GM12801 (cell line): Measurements from ENCODE around the gene IL4I1.

Experiments
- TF ChIP-seq, protein P1 (sequence below): IDR thresholded peaks from one replicate; pipeline ENCODE4 v1.5.1; 2011; ENCODE audit warnings: control low read depth; ENCODE audit not compliant: insufficient read length; ENCODE audit errors: extremely low read depth

IL4I1 gene

DNA sequence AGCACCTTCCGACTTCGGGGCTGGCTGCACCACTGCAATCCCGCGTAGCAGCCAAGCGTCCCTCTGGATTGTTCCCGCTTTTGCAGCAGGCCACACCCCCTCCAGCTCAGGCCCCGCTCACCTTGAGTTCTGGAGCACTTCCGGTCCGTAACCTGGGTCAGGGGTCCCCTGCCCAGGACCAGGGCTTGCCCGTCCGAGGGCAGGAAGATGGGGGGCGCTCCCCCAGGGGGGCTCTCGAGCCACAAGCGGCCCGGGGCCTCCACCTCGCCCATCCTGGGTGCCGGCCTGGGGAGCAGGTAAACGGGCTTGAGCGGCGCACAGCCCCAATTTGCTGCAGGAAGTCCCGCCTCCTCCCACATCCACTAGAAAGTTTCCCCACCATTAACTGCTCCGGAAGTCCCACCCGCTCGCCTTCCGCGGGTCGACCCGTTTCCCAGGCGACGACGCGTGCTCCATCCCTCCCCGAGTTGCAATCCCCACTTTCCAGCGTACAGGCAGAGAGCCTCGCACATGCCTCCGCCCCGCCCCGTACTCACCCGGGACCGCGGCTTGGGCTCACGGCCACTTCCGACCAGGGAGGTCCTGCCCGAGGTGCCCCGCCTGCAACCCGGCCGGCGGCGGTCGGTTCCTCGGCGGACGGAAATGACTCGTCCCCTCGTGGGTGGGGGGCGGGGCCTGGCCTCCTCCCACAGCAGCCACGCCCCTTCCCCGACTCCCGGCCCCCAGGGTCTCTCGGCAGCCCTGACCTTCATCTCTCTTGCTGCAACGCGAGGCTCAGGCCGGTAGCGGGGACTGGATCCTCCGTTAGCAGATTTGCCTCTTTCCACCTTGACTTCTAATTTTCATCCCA, 29.5 kb downstream of the IL4I1 start, which contains the start of gene PNKP:
TSS of gene PNKP (minus strand) at position 644 of the 850 bp plus-strand sequence. CDS start at position 272, 372 bp downstream.
- TF ChIP-seq, protein P1, sequence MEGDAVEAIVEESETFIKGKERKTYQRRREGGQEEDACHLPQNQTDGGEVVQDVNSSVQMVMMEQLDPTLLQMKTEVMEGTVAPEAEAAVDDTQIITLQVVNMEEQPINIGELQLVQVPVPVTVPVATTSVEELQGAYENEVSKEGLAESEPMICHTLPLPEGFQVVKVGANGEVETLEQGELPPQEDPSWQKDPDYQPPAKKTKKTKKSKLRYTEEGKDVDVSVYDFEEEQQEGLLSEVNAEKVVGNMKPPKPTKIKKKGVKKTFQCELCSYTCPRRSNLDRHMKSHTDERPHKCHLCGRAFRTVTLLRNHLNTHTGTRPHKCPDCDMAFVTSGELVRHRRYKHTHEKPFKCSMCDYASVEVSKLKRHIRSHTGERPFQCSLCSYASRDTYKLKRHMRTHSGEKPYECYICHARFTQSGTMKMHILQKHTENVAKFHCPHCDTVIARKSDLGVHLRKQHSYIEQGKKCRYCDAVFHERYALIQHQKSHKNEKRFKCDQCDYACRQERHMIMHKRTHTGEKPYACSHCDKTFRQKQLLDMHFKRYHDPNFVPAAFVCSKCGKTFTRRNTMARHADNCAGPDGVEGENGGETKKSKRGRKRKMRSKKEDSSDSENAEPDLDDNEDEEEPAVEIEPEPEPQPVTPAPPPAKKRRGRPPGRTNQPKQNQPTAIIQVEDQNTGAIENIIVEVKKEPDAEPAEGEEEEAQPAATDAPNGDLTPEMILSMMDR = no peak

DNA sequence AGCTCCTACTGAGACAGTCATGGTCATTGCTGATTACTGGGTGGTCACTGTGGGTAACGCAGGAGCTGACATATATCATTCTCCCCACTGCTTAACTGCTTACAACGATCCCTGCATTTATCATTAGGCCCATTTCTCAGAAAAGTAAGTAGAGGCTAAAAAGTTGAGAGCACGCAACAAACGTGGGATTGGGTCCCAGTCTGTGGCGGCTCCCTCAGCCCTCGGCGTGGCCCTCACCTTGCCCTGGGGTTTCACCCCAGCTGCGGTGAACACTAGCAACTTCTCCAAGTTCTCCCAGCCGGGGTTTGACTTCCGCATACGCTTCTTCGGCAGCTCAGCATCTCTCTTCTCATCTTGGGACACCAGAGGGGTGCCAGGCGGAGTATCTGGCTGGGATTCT, 31.8 kb downstream of the IL4I1 start:
- TF ChIP-seq, protein P1 = no peak

DNA sequence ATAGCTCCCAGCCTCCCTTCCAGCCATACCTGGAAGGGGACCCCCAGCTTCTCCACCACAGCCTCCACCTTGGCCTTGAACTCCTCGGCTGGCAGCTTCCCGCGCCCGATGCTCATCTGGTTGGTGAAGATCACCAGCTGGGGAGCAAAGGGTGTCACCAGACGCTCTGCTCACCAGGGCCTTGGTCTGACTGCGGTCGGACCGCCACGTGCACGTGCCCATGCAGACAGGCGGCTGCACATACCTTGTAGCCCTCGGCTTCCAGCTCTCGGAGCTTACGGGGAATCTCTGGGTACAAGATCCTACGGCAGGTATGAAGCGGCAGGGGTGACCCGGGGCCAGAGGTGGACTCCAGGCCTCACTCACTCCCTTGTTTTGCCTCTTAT, 32.8 kb downstream of the IL4I1 start:
- TF ChIP-seq, protein P1 = no peak

DNA sequence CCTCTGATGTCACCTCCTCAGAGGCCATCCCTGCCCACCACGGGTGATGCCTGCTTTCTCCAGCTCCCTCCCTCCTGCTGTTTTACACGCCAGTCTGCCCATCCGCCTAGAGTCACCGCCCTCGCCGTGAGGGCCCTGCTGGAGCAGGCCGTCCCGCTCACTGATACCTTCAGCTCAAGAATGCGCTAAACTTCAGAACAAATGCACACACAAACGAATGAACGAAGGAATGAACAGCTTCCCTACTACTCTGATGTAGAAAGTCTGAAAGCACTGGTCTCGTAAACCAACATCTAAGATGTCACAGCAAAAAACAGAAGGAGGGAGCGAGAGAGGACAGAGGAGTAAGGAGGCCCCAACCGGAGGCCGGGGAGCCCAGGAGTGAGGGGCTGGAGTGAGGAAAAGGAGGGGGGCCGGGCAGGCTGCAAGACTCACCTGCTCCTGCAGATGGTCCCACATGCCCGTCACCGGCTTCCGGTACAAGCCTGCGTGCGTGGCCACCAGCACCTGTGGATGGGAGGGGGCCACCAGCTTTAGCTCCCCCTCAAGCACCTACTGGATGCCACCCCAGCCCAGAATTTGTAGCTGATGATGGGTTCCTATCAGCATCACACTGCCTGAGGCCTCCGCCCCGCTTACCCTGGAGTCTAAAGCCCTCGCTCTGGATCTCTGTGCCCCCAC, 33.3 kb downstream of the IL4I1 start:
- TF ChIP-seq, protein P1 = no peak

DNA sequence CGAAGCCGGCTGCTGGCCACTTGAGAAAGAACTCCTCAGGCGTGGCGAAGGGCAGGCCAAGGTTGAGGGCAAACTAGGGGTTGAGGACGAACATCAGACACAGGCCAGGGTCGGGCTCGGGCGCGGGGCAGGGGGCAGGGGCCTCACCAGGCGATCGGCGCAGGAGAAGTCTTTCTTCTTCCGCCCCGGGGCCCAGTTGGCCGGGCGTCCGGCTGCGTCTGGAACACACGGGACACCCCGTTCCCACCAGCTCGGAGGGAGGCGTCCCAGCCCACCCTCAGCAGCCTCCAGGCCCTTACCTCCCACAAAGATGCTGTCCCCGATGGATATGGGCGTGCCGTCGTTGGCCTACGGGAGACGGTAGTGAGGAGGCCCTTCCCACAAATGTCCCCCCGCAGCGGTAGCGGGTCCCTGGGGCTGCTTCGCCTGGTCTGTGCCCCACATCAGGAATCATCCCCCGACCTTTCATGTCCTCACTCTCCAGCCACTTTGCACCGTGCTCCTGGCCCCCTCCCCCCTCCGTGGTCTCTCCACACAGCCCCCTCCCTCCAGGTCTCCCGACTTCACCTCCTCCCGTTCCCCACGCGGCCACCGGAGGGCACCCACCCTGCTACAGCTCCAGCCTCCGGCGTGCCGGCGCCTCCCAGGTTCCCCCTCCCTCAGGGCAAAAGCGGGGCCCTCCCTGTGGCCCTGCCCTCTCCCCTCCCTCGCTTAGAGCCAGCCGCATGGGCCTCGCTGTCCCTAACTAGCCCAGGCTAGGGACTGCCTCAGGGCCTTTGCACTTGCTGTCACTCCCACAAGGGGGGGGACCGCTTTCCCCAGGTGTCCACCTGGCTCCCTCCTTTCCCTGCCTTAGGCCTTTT, 34.1 kb downstream of the IL4I1 start:
- TF ChIP-seq, protein P1 = no peak

DNA sequence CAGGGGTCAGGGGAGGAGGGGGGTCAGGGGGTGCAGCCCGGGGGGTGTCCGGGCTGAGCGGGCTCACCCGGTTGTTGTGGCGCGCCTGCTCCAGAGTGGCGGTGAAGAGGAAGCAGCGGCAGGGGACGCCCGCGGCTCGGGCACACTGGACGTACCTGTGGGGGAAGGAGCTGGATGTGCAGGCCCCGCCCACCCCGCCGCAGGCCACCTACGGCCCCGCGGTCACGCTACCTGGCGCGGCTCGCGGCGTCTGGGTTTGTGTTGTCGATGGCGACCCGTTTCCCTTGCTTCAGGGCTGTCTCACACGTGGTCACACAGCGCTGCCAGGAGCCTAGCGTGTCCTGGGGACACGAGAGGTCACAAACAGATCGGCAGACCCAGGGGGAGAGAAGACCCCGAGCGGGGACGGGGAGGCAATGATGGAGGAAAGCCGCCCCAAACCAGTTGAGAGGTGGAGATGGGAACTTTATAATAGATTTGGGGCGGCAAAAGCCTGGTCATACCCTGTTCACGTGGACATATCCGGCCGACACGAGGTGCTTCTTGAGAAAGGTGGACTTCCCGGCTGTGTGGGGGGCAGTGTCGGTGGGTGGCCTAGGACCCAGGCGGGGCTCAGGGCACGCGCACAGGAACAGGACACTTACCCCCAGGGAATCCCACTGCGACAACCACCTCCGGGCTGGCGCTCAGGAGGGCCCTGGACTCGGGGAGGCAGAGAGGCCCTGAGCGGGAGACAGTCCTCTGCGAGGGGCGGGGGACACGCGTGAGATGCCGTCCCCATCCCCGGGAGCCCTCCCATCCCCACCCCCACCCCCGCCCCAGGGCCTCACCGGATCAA, 34.9 kb downstream of the IL4I1 start:
- TF ChIP-seq, protein P1 = no peak
